ENCODE measurements around the gene TIMM13.

TIMM13 gene

GRCh38 chr19:2382530-2383222 is 44.7 kb downstream of the TIMM13 start:
- no peak for DNase-seq (ENCODE audit: low read depth in 2 of 2)

- DNase-seq (ENCODE audit: low read depth in 2 of 2): no peak
These were observed 46.1 kb downstream of the TIMM13 start for GRCh38 chr19:2381148-2381820.

- DNase-seq (ENCODE audit: low read depth in 2 of 2): no peak
These were observed 46.8 kb downstream of the TIMM13 start for GRCh38 chr19:2380567-2380966.

- DNase-seq (ENCODE audit: low read depth in 2 of 2): no peak
These were observed 50.4 kb downstream of the TIMM13 start for GRCh38 chr19:2376784-2377519.
